PC-3 (cell line): ENCODE measurements around the gene GPR25.

ENCODE experiments used
- EZH2 ChIP-seq: fragments of 300-600 bp; sonication (generic); IDR thresholded peaks from one replicate; pipeline ENCODE4 v1.6.1; 2017; ENCODE audit warnings: antibody characterized with exemption, mild to moderate bottlenecking, low read length; ENCODE audit not compliant: unreplicated experiment
- EZH2phosphoT487 ChIP-seq: fragments of 300-600 bp; sonication (generic); IDR thresholded peaks from 2 replicates; pipeline ENCODE4 v1.6.1; 2018; ENCODE audit warnings: mild to moderate bottlenecking, antibody characterized with exemption, low read length, borderline replicate concordance
- TF ChIP-seq, protein P1 (sequence below): fragments of 300-600 bp; sonication (generic); conservative IDR thresholded peaks from 2 replicates; pipeline ENCODE4 v1.5.1; 2017; ENCODE audit warnings: antibody characterized with exemption, low read depth, mild to moderate bottlenecking, low read length

DNA sequence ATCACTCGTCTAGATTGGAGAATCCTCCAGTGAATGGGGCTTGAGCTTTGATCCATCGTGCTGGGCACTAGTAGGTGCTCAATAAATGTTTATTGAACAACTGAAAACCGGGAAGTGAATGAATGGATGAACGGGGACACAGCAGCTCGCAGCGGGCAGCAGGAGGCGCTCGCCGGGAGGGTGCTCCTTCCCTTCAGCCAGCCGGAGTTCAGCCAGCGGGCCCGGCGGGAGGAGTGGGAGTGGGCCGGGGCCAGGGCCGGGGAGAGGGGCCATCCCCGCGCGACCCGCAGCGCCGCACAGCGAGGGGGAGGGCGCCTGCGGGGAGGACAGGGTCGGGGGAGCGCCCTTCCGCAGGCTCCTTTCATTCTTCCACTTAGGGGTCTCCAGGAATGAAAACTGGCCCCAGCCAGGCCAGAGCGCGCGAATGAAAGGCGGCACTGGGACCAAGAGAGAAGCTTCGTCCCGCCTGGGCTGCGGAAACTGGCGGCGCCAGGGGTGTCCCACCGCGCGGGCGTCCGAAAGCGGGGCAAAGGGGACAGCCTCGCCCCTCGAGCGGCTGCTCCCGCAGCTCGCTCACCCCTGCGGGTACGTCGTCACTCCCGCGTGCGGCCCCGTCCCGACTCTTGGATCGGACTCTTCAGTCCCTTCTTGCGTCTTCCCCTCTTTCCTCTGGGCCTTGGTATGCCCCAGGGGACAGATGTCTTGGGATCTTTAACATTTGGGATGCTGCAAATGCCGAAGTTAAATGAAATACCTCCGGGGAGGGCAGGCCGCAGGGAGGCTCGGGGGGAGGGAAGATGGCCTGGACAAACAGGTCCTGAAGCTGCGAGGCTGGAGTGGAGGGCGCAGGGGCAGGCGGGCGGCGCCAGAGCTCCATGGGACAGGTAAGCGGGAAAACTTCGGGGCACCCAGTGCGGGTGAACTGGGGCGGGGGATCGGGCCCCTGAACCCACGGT is 18.3 kb downstream of the GPR25 start:
- TF ChIP-seq, protein P1, sequence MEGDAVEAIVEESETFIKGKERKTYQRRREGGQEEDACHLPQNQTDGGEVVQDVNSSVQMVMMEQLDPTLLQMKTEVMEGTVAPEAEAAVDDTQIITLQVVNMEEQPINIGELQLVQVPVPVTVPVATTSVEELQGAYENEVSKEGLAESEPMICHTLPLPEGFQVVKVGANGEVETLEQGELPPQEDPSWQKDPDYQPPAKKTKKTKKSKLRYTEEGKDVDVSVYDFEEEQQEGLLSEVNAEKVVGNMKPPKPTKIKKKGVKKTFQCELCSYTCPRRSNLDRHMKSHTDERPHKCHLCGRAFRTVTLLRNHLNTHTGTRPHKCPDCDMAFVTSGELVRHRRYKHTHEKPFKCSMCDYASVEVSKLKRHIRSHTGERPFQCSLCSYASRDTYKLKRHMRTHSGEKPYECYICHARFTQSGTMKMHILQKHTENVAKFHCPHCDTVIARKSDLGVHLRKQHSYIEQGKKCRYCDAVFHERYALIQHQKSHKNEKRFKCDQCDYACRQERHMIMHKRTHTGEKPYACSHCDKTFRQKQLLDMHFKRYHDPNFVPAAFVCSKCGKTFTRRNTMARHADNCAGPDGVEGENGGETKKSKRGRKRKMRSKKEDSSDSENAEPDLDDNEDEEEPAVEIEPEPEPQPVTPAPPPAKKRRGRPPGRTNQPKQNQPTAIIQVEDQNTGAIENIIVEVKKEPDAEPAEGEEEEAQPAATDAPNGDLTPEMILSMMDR = peak; percentile 100
- no peak for TF ChIP-seq EZH2phosphoT487
- TF ChIP-seq EZH2 = no peak
